ENCODE data around the gene HPS5. TPM values are rescaled to one million over a fixed set of nuclear protein-coding genes. Genes with fewer than 3 reads are reported as not detected.
"Not testable (repeated sequence)": the region's sequence is repeated elsewhere in the genome, so short reads cannot be mapped to it uniquely, and the experiment has no call there.

The HPS5 gene, protein sequence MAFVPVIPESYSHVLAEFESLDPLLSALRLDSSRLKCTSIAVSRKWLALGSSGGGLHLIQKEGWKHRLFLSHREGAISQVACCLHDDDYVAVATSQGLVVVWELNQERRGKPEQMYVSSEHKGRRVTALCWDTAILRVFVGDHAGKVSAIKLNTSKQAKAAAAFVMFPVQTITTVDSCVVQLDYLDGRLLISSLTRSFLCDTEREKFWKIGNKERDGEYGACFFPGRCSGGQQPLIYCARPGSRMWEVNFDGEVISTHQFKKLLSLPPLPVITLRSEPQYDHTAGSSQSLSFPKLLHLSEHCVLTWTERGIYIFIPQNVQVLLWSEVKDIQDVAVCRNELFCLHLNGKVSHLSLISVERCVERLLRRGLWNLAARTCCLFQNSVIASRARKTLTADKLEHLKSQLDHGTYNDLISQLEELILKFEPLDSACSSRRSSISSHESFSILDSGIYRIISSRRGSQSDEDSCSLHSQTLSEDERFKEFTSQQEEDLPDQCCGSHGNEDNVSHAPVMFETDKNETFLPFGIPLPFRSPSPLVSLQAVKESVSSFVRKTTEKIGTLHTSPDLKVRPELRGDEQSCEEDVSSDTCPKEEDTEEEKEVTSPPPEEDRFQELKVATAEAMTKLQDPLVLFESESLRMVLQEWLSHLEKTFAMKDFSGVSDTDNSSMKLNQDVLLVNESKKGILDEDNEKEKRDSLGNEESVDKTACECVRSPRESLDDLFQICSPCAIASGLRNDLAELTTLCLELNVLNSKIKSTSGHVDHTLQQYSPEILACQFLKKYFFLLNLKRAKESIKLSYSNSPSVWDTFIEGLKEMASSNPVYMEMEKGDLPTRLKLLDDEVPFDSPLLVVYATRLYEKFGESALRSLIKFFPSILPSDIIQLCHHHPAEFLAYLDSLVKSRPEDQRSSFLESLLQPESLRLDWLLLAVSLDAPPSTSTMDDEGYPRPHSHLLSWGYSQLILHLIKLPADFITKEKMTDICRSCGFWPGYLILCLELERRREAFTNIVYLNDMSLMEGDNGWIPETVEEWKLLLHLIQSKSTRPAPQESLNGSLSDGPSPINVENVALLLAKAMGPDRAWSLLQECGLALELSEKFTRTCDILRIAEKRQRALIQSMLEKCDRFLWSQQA
- total RNA-seq, result 11.8 TPM

DNA sequence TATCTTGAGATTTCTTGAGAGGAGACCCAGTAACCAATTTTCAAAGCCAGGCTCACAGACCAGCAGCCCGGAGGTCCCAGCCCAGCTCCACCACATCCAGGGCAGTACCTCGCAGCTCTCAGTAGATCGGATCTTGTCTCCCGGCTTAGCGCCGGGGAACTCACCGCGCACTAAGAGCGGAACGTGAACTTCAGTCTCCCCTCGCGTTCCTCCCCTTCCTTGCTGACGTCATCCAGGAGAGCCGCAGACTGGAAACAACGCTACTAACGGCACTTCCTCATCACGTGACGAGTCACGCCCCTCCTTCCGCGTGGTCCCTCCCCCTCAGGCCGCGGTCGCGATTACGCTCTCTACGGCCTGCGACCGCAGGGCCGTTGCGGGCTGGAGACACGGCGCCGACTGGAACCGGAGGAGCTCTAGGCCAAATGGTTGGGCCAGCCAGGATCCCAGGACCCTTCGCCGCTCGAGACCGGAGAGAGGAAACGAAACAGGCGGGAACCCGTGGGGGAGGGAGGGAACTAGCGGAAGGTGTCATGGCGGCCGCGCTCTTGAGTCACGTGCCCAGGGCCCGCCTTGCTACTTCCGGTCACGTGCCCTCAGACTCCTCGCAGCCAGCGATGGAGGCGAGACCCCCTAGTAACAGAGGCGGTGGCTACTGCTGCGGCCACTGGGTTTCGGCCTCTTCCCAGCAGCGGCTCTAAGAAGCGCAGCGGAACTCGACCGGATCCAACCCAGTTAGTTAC is at the start of gene HPS5, which contains the start of gene GTF2H1:
Gene HPS5 (minus strand): TSS at position 172 of the 743 bp plus-strand sequence. CDS start 4,282 bp downstream, outside the sequence.
Gene GTF2H1 (plus strand): TSS at position 599 of the 743 bp plus-strand sequence. CDS start 10,508 bp downstream, outside the sequence.
- DNase-seq (ENCODE audit: low read depth in 2 of 3, low spot score in 2 of 3), result peak; percentile 95 to 99 (median 99)

DNA sequence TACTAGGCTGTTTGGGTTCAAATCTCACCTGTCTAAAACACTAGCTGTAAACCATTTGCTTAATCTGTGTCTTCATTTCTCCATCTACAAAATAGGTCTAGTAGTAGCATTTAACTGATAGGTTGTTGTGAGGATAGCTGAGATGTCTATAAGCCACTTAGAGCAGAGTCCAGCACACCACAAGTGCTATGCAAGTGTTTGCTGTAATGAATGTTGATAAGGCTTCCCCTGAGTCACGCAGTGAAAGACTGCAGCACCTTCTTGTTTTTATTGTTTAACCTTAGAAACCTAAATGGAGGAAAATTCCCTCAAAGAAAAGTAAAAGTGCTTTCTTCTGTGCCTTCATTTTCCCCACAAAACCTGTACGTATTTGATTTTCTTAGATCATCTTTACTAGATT is 49.3 kb upstream of the HPS5 start:
- DNase-seq (ENCODE audit: low read depth in 2 of 3, low spot score in 2 of 3), result no peak

DNA sequence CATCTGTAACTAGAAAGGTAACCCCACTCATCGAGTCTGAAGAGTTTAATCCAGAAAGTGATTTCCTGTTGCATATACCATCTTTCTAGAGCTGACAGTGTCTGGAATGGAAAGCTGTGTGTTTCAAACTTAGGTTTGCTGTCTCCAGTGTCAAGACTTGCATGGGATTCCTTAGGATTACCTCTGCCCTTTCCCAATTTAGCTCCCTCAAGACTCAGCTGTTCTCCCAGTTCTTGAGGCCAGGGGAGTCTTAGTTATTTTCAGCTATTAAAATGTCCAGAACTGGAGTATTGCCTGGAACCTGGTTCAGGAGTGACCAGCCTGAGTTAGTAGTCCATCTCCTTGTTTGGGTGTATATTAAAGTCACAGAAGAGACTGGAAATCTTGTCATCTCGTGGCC is 47.5 kb upstream of the HPS5 start:
- DNase-seq (ENCODE audit: low read depth in 2 of 3, low spot score in 2 of 3), result no peak

DNA sequence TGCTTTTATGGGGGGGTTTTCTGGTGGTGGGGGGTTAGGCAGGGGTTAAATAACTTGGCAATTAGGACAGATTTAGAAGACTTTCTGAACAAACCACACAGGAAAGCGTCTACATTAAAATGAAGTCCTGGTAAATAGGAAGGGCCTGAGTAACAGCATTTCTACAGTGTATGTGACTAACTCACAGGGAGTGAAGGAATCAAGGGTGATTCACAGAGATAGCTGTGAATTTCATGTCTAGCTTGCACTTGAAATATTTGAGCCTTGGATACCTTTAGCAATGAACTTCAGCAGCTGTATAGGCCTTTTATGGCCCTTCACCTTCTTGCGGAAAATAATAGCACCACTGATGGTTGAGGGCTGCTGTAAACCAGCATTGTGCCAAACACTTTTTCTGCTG is 46.3 kb upstream of the HPS5 start:
- DNase-seq (ENCODE audit: low read depth in 2 of 3, low spot score in 2 of 3), result peak in 1 of 3 donors; percentile 35

DNA sequence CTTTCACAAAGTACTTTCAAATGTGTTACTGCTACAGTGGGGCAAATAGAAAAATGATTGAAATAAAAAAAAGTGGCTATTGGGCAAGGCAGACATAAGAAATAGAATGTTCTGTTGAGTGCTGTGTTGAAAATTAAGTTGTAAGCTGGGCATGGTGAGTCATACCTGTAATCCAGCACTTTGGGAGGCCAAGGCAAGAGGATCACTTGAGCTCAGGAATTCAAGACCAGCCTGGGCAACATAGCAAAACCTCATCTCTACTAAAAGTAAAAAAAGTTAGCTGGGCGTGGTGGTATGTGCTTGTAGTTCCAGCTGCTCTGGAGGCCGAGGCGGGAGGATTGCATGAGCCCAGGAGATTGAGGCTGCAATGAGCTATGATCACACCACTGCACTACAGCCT is 45.5 kb upstream of the HPS5 start:
- DNase-seq (ENCODE audit: low read depth in 2 of 3, low spot score in 2 of 3), result no peak

DNA sequence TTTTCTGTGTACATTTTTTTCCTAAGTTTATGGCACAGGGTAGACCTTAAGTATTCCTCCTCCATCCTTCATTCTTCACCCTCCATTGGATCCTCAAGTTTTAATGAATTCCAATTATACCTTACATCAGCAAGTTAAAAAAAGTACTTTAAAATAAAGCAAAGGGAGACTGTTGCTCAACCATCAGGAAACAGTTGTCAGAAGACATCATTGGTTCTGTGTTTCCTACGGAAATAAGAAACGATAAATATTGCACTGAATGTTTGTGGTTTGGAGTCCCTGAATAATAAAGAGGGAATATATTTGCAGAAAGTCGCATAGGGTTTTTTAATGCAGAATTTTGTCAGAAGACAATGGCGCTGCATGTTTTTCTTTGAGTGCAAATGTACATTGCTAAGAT is 44.3 kb upstream of the HPS5 start:
- peak in 1 of 3 donors; percentile 68 for DNase-seq (ENCODE audit: low read depth in 2 of 3, low spot score in 2 of 3)

DNA sequence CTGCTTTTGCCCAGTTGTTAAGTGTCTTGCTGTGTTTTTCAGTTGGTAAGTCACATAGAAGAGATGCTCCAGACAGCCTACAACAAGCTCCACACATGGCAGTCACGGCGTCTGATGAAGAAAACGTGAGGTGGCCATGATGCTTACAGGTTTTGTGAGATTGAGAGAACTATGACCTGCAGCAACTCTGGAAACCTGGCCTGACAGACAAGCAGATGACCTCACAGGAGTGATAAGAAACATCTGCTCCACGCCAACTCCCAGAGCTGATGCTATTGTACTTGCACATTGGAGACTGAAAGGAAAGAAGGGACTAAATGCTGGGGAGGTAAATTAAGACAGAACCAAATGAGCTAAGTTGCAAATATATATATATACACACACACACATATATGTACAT is 43.8 kb upstream of the HPS5 start:
- DNase-seq (ENCODE audit: low read depth in 2 of 3, low spot score in 2 of 3), result no peak

DNA sequence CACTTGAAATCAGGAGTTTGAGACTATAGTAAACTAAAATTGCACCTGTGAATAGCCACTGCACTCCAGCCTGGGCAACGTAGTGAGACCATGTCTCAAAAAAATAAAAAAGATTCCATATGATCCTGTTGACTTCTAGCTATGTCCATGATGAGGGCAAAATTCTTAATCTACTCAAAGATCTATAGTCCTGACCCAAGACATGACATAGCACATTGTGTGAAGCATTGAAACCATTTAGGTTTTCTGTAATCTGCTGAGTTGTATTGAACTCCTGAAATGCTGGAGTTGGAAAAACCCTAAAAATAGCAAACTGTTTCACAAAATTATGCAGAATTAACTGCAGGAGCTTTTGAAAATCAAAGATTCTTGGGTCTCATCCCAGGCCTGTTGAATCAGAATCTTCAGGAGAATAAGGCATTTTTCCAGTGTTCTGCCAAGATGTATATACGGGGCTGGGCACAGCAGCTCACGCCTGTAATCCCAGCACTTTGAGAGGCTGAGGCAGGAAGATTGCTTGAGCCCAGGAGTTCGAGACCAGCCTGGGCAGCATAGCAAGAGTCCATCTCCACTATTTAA is 42.6 kb upstream of the HPS5 start:
- DNase-seq (ENCODE audit: low read depth in 2 of 3, low spot score in 2 of 3), result no peak

DNA sequence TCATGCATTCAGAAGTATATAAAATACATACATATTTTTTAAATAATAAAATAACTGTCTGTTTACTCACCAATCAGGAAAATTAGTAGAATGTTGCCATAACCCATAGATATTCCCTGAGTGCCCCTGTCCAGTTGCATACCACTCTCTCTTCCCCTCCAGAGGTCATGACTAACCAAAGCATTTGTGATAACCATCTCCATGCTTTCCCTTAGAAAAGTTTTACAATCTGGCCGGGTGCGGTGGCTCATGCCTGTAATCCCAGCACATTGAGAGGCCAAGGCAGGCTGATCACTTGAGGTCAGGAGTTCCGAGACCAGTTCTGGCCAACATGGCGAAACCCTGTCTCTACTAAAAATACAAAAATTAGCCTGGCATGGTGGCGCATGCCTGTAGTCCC is 39.2 kb upstream of the HPS5 start:
- DNase-seq (ENCODE audit: low read depth in 2 of 3, low spot score in 2 of 3), result no peak

DNA sequence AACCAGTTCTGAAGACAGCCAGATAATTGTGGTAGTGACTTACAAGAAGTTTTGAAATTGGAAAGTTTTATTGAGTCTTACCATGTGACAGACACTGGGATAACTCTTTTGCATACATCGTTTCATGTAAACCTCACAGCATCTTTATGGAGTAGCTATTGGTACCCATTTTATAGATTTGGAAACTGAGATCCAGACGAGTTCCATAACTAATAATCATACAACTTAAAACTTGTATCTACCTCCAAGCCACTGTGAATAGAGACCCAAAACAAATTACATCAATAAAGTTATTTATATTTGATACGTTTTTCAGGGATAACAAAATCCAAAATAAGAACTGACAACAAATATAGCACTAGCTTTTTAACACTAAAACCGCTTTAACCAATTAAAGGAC is 36.7 kb upstream of the HPS5 start:
- no peak for DNase-seq (ENCODE audit: low read depth in 2 of 3, low spot score in 2 of 3)

DNA sequence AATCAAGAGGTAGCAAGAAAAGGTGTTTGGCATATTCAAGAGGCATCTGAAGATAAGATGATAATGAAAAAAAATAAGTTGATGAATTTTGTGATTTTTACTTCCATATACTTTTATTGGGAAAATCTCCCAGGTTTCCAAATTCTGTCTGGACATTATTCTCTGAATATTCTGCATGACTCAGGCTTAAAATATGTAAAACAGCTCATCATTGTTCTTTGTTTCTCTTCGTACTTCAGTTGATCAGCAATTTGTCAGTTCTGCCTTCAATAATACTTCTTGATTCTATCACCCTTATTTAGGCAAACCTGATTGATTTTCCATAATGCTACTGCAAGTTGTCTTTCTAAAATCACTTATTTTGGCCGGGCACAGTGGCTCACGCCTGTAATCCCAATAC is 30.6 kb upstream of the HPS5 start:
- DNase-seq (ENCODE audit: low read depth in 2 of 3, low spot score in 2 of 3), result no peak

DNA sequence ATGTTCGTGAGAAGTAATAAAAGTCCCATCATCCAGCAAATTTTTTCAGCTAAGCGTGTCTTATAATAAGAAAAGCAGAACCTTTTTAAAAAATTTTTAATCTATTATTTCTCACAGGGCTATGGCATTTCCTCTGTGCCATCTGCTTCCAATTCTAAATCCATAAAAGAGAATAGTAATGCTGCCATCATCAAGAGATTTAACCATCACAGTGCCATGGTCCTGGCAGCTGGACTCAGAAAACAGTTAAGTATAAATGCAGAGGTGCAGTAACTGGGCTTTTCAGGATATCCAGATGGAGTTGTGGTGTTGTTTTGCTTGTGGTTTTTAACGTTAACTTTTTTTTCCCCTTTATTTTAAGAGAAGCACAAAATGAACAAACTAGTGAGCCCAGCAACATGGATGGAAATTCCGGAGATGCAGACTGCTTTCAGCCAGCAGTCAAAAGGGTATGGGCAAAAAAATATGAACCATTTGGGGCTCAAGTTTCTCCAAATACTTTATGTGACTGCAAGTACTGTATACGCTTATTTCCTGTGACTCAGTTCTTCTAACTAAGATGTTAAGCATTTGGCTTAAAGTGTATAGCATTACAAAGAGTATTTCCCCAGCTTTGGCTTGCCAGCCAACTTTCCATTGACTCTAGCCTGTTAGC is 25.7 kb upstream of the HPS5 start:
- no peak for DNase-seq (ENCODE audit: low read depth in 2 of 3, low spot score in 2 of 3)

DNA sequence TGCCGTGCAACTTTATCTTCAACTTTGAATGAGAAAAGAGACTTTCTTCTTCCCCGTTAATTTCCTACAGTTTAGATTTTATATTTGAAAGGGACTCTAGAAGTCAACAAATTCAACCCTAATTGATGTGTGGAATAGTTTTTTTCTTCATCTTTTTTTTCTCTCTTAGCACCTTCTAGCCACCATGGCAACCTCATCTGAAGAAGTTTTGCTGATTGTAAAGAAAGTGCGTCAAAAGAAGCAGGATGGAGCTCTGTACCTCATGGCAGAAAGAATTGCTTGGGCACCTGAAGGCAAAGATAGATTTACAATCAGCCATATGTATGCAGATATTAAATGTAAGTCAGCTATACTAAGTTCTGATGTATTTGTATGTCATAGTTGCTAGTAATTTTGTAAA is 11.0 kb upstream of the HPS5 start:
- no peak for DNase-seq (ENCODE audit: low read depth in 2 of 3, low spot score in 2 of 3)

DNA sequence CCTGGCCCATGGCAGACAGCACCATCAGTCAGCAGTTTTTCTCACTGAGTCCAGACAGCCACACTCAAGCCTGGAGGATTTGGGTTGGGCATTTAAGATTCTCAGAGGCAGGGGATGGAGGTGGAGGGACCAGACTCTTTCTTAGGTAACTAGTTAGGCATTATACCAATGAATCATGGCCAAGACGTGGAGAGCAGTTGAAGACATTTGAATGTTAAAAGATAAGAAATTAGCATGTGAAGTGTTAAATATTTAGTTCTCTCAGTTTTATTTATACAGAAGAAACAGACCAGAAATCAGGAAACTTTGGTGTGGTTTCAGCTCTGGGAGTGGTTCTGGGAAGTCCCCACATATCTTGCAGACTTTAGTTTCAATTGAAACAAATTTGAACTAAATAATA is 10.4 kb upstream of the HPS5 start:
- no peak for DNase-seq (ENCODE audit: low read depth in 2 of 3, low spot score in 2 of 3)

DNA sequence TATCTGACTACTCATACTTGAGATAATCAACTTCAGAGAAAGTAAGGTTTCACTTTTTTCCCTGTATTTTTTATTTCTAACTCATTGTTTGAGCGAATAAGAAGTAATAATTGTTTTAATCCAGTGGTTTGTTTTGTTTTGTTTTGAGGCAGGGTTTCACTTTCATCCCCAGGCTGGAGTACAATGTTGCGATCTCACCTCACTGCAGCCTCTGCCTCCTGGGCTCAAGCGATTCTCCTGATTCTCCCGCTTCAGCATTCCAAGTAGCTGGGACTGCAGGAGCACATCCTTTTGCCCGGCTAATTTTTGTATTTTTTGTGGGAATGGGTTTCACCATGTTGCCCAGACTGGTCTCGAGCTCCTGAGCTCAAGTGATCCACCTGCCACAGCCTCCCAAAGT is 9.0 kb upstream of the HPS5 start:
- DNase-seq (ENCODE audit: low read depth in 2 of 3, low spot score in 2 of 3), result no peak

DNA sequence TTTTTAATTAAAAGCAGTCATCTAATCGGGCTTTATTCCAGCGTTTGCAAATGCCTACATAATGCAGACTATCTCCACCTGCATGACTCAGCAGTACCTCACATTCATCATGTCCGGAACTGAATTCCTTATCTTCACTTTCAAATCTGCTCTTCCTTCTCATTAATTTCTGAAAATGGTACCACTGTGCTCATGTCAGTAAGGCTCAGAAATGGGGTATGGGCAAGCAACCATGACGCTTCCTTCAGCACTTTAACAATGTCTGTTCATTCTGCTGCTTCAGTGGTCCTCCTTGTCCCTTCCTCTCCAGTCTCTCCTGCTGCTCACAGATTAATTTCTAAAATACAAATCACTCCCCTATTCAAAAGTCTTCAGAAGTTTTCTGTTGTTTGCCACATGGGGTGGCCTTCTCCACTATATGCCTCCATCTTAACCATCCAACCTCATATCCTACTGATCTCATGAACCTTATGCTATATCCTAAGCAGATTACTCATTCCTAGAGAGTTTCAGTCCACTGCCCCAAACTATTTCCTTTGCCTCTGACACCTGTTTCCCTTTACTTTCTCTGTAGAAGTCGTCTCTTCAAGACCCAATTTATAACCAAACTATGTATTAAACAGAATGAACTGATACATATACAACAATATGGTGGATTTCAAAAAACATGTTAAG is 7.4 kb upstream of the HPS5 start:
- DNase-seq (ENCODE audit: low read depth in 2 of 3, low spot score in 2 of 3), result peak in 2 of 3 donors; percentile 26

DNA sequence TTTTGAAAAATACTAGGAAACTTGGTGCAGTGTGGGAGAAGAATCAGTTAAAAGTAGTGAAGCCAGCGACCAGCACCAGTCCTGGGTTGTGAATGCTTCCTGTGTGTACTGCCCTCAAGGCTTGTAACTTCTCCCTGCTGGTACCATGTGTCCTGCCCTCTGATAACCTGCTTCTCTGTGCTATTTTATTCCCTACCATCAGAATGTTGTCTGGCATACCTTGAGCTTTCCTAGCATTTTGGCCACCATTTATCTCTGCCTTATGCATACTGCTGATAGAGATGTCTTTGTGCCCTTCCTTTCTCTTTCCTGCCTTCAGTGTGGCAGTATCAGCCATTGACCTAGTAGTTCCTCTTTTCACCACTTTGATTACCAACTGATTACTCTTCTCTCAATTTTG is 2.4 kb upstream of the HPS5 start:
- DNase-seq (ENCODE audit: low read depth in 2 of 3, low spot score in 2 of 3), result peak in 1 of 3 donors; percentile 15

DNA sequence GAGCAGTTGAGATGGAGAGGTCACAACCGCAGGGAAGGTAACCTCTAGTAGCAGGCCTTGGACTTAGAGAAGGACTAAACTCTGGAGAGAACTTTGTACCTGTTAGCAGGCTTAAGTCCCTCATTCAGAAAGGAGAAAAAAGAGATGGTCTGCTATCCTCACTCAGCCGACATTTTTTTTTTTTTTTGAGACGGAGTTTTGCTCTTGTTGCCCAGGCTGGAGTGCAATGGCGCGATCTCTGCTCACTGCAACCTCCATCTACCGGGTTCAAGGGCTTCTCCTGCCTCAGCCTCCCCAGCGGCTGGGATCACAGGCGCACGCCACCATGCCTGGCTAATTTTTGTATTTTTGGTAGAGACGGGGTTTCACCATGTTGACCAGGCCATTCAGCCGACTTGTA is 1.9 kb upstream of the HPS5 start:
- not testable (repeated sequence) for DNase-seq (ENCODE audit: low read depth in 2 of 3, low spot score in 2 of 3)
